Measurements from ENCODE around the gene KRTAP5-4.
"Not testable (repeated sequence)": the region's sequence is repeated elsewhere in the genome, so short reads cannot be mapped to it uniquely, and the experiment has no call there.

DNA sequence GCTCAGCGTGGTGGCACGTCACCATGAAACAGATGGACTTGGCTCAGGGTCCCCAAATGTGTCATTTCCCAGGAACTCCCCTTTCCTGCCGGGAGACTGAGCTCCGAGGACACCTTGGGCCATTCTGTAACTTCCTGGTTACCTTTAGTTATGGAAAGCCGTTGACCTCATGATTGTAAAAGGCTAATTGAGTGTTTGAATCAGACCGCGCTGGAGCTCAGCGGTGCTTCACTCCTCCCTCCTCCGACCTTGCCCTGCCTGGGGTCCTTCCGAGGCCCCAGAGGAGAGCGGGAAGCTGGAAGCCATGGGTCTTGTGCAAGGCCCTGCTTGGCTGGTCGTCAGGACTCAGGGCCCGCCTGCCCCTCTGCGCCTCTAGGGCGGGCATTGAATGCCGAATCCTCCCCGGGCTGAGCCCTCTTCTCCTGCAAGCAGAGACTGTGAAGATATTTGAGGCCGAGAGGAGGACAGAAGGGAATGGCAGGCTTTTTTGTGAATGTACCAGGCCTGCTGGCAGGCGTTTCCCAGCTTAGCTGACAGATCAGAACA lies 25.3 kb downstream of the KRTAP5-4 start:
- not testable (repeated sequence) for TF ChIP-seq POLR2A, CTCF (IDR thresholded peaks at IDR 0.05)
